K562 treated with DMSO at 1 percent for 48 hours (cell line): ENCODE data around the gene NAPB. TPM values are rescaled to one million over a fixed set of nuclear protein-coding genes. Genes with fewer than 3 reads are reported as not detected.

Source experiments
- total RNA-seq: library from RNA; unstranded; fragments of 300-600 nt; gene quantifications from 2 replicates; pipeline ENCODE4 v1.2.3, GENCODE V29; 2022; ENCODE audit warnings: low replicate concordance; ENCODE audit errors: extremely low read depth

Gene NAPB
- total RNA-seq = not detected in 2 replicates

DNA sequence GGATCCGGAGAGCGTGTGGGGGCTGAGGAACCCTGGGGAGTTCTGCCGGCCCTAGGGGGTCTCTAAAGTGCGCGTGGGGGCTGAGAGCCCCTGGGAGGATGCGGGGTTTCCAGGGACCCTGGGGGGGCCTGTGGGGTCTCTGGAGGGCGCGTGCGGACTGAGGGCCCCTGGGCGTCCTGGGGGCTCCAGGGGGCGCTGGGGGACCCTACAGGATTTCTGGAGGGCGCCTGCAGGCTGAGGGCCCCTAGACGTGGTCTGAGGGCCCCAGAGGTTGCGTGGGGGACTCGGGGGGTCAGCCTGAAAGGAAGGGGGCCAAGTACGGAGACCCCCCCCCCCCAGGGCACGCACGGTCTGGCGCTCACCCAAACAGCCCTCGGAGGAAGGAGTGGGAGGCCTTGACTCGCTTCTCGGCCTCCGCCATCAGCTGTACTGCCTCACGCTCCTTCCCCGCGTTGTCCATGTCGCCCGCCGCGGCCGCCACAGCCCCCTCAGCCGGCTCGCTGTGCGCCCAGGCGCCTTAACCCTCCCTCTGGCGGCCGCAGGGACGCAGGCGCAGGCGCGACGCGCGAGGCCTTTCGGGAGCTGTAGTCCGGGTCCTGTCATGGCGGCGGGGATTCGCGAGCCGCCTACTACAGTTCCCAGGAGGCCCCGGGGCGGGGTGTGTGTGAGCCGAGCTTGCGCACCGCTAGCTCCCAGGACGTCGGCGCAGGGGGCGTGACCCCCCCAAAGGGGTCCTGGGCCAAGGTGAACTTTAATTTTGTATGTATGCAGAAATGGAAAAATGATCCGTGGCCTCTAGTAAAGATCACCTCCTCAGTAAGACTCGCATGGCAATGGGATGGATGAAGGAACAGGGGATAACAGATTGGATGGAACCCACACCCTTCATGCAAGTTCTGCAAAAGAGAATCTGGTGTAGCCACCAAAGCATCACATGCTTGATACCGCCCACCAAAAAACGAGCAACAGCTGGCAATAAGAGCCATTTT, at the start of gene NAPB:
Gene NAPB, minus strand, starts transcription at position 546 of the 989 bp plus-strand sequence. Its CDS starts 86 bp downstream, at position 460.

DNA sequence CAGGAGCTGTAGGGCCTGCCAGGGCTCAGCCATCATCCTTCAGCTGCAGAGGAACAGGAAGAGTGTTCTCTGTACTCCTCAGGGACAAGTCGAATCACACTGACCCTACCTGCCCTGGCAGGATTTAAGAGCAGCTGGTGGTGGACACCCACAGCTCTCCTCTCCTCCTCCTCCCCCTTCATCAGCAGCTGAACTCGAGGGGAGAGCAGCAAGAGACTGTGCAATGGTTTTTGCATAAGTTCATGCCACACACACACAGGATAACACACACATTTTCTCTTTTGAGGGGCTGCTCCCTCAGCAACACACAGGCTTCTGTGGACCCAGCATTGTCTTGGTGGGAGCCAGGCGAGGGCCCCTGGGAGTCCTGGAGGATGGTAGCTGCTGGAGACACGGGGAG, 31.5 kb upstream of the NAPB start, which contains the start of gene CST11:
Gene CST11, minus strand, starts transcription at position 101 of the 400 bp plus-strand sequence. Its CDS starts 65 bp downstream, at position 36.

DNA sequence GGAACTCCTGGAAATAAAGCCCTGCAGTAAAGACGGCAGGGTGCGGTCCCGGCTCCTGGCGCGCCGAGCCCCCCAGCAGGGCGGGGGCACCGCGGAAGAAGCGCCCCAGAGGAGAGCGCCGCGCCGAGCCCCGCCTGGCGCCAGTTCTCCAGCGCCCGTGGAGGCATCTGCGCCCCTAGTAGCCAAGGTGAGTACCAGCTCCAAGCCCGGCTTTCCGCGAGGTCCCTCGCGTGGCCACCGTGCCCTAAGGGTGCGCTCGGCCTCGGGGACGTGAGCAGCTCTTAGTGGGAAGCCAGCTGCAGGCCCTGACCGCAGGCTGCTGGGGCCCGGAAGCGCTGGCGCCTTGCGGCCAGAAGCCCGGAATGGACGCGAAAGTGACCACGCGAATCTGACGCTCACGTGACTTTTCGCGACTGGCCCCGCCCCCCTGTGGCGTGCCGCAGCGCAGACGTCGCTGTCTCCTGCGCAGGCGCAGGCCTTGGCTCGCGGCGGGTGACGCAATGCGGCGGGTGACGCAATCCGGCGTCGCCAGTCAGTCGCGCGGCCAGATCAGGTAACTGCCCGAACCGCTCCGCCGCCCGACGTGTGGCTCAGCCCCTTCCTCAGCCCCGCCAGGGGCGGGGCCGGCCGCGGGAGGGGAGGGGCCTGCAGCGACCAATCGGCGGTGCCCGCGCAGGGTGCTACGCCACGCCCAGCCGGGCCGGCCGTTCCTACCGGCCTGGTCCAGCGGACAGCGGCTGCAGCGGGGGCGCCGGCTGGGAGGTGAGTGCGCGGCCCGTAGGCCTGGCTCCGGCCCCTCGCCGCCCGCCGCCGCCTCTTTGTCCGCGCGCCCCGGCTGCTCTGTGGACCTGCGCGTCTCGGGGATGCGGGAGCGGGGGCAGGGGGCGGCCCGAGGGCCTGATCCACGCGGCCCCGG, 59.6 kb downstream of the NAPB start, which contains the start of gene GZF1:
Gene GZF1, plus strand, starts transcription at position 707 of the 916 bp plus-strand sequence. CDS start 2,202 bp downstream, outside the sequence.

DNA sequence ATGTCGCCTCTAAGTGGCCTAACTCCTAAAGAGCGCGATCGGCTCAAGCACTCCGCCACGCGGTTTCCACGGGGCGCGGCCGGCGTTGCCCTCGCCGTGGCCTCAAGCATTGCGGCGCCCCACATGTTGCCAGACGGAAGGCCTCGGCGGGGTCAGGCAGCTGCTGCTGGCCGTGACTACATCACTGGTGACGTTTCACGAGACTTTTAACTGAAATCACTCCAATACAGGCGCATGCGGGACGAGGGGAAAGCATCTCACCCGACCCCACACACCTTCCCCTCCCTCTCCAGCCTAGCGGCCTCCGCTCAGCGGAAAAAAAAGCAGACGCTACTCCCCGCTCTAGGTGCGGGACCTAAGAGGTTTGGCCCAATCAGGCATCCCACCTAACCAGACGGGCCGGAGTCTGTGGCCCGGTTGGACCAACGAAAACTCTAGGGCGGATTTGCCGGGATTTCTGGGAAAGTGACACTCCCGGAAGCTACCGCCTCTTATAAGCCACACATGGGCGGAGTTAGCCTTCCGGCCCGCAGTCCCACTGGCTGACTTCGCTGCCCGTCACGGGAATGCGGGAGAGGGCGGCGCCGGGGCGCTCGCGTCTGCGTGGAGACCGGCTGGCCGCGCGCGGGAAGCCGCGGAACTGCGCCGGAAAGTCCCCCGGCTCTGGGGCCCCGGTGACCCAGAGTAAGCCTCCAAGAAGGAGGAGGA, 70.9 kb downstream of the NAPB start, which contains the start of gene NXT1:
Gene NXT1, plus strand, starts transcription at position 596 of the 708 bp plus-strand sequence. CDS start 3,251 bp downstream, outside the sequence.

Other genes with a start within 250 kb of the NAPB start
- not detected in 2 replicates for gene NXT1, start 70.7 kb downstream of the NAPB start, total RNA-seq
- gene GZF1, start 59.3 kb downstream of the NAPB start, total RNA-seq = not detected in 2 replicates
- not detected in 2 replicates for gene CSTL1, start 18.2 kb upstream of the NAPB start, total RNA-seq
- not detected in 2 replicates for gene CST11, start 31.4 kb upstream of the NAPB start, total RNA-seq
- not detected in 2 replicates for gene CST8, start 69.6 kb upstream of the NAPB start, total RNA-seq
- gene CST9L, start 147.0 kb upstream of the NAPB start, total RNA-seq = not detected in 2 replicates
- gene CST9, start 184.4 kb upstream of the NAPB start, total RNA-seq = not detected in 2 replicates
- not detected in 2 replicates for gene CST3, start 216.5 kb upstream of the NAPB start, total RNA-seq